ENCODE data around the gene IL1RAPL1.

- no peak for TF ChIP-seq YY1 (IDR thresholded peaks at IDR 0.05; ENCODE audit: insufficient read depth, insufficient read length)
- TF ChIP-seq SUZ12 (IDR thresholded peaks at IDR 0.05; ENCODE audit: extremely low read depth, insufficient read depth, insufficient read length) = no peak
Observed at GRCh38 chrX:29042341-29042740, 455.1 kb downstream of the IL1RAPL1 start.

Data from NT2/D1 (cell line).